ENCODE measurements around the gene LIPE.
"Not testable (repeated sequence)": the region's sequence is repeated elsewhere in the genome, so short reads cannot be mapped to it uniquely, and the experiment has no call there.

LIPE gene

DNA sequence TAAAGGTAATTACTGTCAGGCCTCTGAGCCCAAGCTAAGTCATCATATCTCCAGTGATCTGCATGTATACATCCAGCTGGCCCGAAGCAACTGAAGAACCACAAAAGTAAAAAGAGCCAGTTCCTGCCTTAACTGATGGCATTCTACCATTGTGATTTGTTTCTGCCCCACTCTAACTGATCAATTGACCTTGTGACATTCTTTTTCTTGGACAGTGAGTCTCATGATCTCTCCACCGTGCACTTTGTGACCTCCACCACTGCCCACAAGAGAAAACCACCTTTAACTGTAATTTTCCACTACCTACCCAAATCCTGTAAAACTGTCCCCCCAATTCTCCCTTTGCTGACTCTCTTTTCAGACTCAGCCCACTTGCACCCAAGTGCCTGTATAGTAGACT, 32.7 kb upstream of the LIPE start:
- no peak overlapping the region for H3K4me3 ChIP-seq (ENCODE audit: low read depth, low read length)
- TF ChIP-seq, protein P1, sequence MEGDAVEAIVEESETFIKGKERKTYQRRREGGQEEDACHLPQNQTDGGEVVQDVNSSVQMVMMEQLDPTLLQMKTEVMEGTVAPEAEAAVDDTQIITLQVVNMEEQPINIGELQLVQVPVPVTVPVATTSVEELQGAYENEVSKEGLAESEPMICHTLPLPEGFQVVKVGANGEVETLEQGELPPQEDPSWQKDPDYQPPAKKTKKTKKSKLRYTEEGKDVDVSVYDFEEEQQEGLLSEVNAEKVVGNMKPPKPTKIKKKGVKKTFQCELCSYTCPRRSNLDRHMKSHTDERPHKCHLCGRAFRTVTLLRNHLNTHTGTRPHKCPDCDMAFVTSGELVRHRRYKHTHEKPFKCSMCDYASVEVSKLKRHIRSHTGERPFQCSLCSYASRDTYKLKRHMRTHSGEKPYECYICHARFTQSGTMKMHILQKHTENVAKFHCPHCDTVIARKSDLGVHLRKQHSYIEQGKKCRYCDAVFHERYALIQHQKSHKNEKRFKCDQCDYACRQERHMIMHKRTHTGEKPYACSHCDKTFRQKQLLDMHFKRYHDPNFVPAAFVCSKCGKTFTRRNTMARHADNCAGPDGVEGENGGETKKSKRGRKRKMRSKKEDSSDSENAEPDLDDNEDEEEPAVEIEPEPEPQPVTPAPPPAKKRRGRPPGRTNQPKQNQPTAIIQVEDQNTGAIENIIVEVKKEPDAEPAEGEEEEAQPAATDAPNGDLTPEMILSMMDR (conservative IDR thresholded peaks at IDR 0.05; ENCODE audit: low read depth, low read length), result no peak
- DNase-seq (ENCODE audit: low read depth), result no peak

DNA sequence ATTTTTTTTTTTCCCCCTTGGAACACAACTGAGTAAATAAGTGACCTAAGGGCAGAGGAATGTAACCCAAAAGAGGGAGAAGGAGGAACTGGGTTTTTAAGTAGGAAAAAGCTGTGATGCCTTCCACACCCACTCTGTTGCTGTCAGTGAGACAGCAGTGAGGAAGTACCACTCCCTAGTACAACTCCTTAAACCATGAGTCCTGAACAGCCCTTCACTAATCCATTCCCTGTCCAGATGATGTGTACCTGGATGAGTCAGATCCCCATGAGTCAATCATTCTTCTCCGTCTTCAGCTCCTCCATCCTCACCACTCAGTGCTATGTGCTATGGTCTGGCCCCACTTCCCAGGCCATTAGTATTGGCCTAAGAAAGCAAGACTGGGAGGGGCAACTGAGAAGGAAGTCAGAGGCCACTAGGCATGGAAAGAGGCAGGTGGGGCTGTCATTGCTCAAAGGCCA, 28.5 kb upstream of the LIPE start:
- no peak overlapping the region for H3K4me3 ChIP-seq (ENCODE audit: low read depth, low read length)
- DNase-seq (ENCODE audit: low read depth), result no peak
- TF ChIP-seq, protein P1 (conservative IDR thresholded peaks at IDR 0.05; ENCODE audit: low read depth, low read length), result no peak

DNA sequence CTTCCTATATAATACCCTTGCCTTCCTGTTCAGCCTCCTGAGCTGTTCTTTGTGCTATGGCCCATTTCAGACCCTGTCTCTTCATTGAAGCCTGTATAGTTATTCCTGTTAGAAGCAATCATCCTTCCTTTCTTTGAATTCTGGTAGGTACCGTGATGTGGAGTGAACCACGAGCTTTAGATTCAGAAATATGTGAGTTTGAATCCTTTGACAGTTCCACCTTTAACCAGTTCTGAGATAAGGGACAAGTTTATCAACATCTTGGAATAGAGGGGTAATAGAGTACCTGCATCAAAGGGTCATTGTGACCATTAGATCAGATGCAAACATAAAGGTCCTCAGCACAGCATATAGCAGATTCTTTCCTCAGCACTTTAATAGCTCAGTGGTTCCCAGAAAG, 27.9 kb upstream of the LIPE start:
- TF ChIP-seq, protein P1 (conservative IDR thresholded peaks at IDR 0.05; ENCODE audit: low read depth, low read length), result no peak
- no peak overlapping the region for H3K4me3 ChIP-seq (ENCODE audit: low read depth, low read length)
- no peak for DNase-seq (ENCODE audit: low read depth)

DNA sequence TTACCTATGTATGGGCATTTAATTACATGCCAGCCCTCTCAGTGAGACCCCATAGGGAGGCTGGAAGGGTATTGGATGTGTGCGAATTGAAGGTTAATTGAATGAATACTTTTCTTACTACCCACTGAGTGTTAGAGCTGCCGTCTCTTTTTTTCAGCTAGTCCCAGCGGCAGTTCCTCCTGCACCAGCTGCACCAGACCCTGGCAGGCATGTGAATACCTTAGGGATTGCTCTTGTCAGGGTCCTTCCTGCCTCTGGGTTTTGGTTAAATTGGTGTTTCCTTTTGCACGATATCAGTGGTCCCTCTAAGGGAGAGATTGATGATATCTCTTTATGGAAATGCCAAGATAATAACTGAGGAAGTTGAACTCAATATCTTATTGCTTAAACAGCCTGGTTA, 25.4 kb upstream of the LIPE start:
- TF ChIP-seq, protein P1 (conservative IDR thresholded peaks at IDR 0.05; ENCODE audit: low read depth, low read length), result no peak
- DNase-seq (ENCODE audit: low read depth), result no peak

DNA sequence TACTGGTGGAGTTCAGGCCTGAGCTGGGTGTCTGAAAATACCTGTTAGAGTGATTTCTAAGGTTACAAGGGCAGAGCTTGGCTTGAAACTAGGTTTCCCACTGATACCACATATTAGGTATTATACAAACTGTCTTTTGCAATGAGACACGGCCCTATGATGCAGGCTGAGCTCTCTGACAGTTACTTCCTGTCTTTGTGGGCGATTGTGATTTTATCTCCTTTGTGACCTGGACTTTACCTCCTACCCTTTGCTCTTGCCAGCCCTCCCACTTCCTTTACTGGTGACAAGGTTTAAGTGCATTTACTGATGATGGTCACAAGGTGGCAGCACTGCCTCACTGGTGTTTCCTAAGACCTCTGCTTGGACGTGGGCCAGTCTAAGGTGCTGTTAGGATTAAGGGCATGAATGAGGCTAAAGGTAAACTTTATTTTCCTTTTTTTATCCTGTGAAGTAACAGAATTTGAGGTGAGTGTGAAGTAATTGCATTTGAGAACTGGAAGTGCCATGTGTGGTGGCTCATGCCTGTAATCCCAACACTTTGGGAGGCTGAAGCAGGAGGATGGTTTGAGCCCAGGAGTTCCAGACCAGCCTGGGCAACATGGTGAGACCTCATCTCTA, 23.2 kb upstream of the LIPE start:
- peak; percentile 93 for DNase-seq (ENCODE audit: low read depth)
- H3K4me3 ChIP-seq (ENCODE audit: low read depth, low read length), result no peak overlapping the region
- TF ChIP-seq, protein P1 (conservative IDR thresholded peaks at IDR 0.05; ENCODE audit: low read depth, low read length), result peak; percentile 91

More for the DNA sequence above, 25.4 kb upstream of the LIPE start:
- H3K4me3 ChIP-seq (ENCODE audit: low read depth, low read length), result no peak overlapping the region

DNA sequence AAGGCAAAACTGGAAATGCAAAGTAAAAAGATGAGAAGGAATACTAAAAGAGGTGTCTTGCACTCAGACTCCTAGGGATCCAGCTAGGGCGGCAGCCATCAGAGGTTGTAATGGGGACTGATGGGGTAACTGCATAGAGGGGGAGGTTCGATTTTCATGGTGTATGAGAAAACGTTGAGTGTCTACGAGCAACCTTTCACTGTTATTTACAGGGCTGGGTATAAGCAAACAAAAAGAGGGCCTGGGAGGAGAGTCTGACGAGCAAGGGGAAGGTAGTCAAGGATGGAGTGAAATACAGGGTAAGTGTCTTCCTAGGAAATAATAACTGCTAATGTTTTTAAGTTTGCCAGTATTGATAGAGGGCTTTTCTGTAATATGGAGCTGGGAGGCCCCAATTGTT, 21.1 kb upstream of the LIPE start:
- not testable (repeated sequence) for DNase-seq (ENCODE audit: low read depth); H3K4me3 ChIP-seq (ENCODE audit: low read depth, low read length)

DNA sequence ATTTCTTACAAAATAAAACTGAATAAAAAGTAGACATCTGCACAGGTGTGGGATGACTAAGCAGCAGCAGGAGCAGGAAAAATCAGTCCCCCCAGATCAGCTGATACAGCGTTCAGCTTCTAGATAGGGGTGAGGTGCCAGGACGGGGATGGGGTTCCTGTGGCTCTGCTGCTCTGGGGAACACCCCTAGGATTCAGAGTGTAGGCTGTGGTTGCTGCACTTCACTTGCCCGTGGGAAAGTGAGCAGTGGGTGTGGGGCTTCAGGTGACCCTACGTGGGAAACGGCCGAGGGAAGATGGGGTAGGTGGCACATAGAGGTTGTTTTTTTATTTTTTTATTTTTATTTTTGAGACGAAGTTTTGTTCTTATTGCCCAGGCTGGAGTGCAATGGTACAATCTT, 18.8 kb upstream of the LIPE start:
- no peak for DNase-seq (ENCODE audit: low read depth)
- H3K4me3 ChIP-seq (ENCODE audit: low read depth, low read length), result no peak overlapping the region
- TF ChIP-seq, protein P1 (conservative IDR thresholded peaks at IDR 0.05; ENCODE audit: low read depth, low read length), result no peak

Data from choroid plexus epithelial cell (primary cell).